Breast epithelium (tissue), 4 donors: ENCODE measurements around the gene PMEPA1. TPM values are rescaled to one million over a fixed set of nuclear protein-coding genes. Genes with fewer than 3 reads are reported as not detected.

Experiments used
- DNase-seq, 2 donors: peaks; one replicate each; pipeline ENCODE4 v3.0.0-alpha.2; 2019; ENCODE audit warnings: low spot score in 2 of 2
- H3K27ac ChIP-seq, 2 donors: fragments of 200-600 bp; sonication (generic) in 1 of 2; one replicate each; pipeline ENCODE4 v1.5.1; 2016 to 2019; ENCODE audit warnings: mild to moderate bottlenecking in 1 of 2
- H3K27me3 ChIP-seq, 2 donors: fragments of 200-600 bp; sonication (generic) in 1 of 2; one replicate each; pipeline versions ENCODE4 v1.5.1 to v1.6.0; 2017 to 2019; ENCODE audit warnings: control low read depth in 1 of 2, mild to moderate bottlenecking in 1 of 2
- H3K36me3 ChIP-seq: fragments of 200-600 bp; one replicate; pipeline ENCODE4 v1.5.1; 2019
- H3K4me1 ChIP-seq, 2 donors: fragments of 200-600 bp; sonication (generic); one replicate each; pipeline ENCODE4 v1.5.1; 2016 to 2019; ENCODE audit warnings: control low read depth in 1 of 2
- H3K4me3 ChIP-seq, 3 donors: fragments of 200-600 bp; sonication (generic); 1 replicate in 2 of 3; 2 replicates in 1 of 3; pipeline ENCODE4 v1.5.1; 2016 to 2019; ENCODE audit warnings: mild to moderate bottlenecking in 3 of 3, moderate library complexity in 2 of 3
- H3K9me3 ChIP-seq, 2 donors: fragments of 200-600 bp; sonication (generic) in 1 of 2; one replicate each; pipeline ENCODE4 v1.5.1; 2016 to 2019; ENCODE audit warnings: control low read depth in 1 of 2
- POLR2A ChIP-seq: fragments of 450-650 bp; IDR thresholded peaks from one replicate; pipeline ENCODE4 v1.6.1; 2016; ENCODE audit warnings: antibody characterized with exemption, mild to moderate bottlenecking, moderate library complexity
- POLR2AphosphoS5 ChIP-seq, 3 donors: sonication (generic); formaldehyde crosslinking; IDR thresholded peaks; one replicate each; pipeline ENCODE4 v1.6.1; 2017; ENCODE audit warnings: antibody characterized with exemption in 3 of 3
- intact Hi-C: fragments of 100-400 bp; cut with DNase I; formaldehyde crosslinking; loops from one replicate; pipeline ENCODE4 v1.15.1; 2023; ENCODE audit warnings: low total_unique reads
- total RNA-seq, 3 donors: library from RNA; depleted of rRNA; stranded (reverse); fragments of >200 nt; gene quantifications; one replicate each; pipeline ENCODE4 v1.1.0, GENCODE V29; 2016
- TF ChIP-seq, protein P1 (sequence below), 3 donors: fragments of 450-650 bp; IDR thresholded peaks; one replicate each; pipeline ENCODE4 v1.5.1; 2016 to 2017; ENCODE audit warnings: antibody characterized with exemption in 3 of 3, mild to moderate bottlenecking in 3 of 3, moderate library complexity in 3 of 3

PMEPA1 gene
- total RNA-seq, 3 donors from 2014 or later = 9.2 to 13.2 (median 13.1) TPM

GRCh38 chr20:57660922-57661745, 48.7 kb downstream of the PMEPA1 start:
- peak; percentile 15 to 27 for DNase-seq
- intact Hi-C loops = loop anchor here (10.0 kb wide), 1 partner anchor 424 kb away; no protein-coding TSS in a partner anchor
- no peaks in the 10 kb centered on the region for H3K27me3 ChIP-seq
- H3K36me3 ChIP-seq = no peaks in the 10 kb centered on the region
- H3K4me3 ChIP-seq = no peak overlapping the region
- TF ChIP-seq, protein P1, sequence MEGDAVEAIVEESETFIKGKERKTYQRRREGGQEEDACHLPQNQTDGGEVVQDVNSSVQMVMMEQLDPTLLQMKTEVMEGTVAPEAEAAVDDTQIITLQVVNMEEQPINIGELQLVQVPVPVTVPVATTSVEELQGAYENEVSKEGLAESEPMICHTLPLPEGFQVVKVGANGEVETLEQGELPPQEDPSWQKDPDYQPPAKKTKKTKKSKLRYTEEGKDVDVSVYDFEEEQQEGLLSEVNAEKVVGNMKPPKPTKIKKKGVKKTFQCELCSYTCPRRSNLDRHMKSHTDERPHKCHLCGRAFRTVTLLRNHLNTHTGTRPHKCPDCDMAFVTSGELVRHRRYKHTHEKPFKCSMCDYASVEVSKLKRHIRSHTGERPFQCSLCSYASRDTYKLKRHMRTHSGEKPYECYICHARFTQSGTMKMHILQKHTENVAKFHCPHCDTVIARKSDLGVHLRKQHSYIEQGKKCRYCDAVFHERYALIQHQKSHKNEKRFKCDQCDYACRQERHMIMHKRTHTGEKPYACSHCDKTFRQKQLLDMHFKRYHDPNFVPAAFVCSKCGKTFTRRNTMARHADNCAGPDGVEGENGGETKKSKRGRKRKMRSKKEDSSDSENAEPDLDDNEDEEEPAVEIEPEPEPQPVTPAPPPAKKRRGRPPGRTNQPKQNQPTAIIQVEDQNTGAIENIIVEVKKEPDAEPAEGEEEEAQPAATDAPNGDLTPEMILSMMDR (IDR thresholded peaks at IDR 0.05) = no peak
- no peak for TF ChIP-seq POLR2A
- no peak for TF ChIP-seq POLR2AphosphoS5 (IDR thresholded peaks at IDR 0.05)
- no peaks in the 10 kb centered on the region for H3K9me3 ChIP-seq
- peak overlapping the region in 1 of 2 donors; percentile 43 for H3K27ac ChIP-seq
- H3K4me1 ChIP-seq = peaks cover 0 to 3% of the 10 kb centered on the region in 2 donors

DNA sequence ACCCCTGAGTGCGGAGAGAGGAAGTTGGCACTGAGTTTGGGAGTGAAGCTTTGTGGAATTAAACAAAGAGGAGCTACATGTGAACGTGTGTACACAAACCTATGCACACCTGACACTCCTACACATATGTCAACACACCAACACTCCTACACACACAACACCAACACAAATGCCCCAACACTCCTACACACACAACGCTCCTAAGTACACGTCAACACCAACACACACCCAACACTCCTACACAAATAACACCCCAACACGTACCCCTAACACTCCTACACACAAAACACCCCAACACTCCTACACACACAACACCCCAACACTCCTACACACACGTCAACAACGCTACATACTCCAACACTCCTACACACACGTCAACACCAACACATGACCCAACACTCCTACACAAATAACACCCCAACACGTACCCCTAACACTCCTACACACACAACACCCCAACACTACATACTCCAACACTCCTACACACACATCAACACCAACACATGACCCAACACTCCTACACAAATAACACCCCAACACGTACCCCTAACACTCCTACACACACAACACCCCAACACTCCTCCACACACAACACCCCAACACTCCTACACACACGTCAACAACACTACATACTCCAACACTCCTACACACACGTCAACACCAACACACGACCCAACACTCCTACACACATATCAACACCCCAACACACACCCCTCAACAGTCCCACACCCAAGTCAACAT, 49.5 kb downstream of the PMEPA1 start:
- DNase-seq = peak in 1 of 2 donors; percentile 4
- H3K27me3 ChIP-seq = no peaks in the 10 kb centered on the region
- no peaks in the 10 kb centered on the region for H3K36me3 ChIP-seq
- peaks cover 0 to 3% of the 10 kb centered on the region in 2 donors for H3K4me1 ChIP-seq
- H3K9me3 ChIP-seq = no peaks in the 10 kb centered on the region
- intact Hi-C loops = loop anchor here (10.0 kb wide), 1 partner anchor 424 kb away; no protein-coding TSS in a partner anchor
- TF ChIP-seq POLR2AphosphoS5 (IDR thresholded peaks at IDR 0.05) = no peak
- peak overlapping the region in 1 of 2 donors; percentile 8 for H3K27ac ChIP-seq
- H3K4me3 ChIP-seq = no peak overlapping the region

DNA sequence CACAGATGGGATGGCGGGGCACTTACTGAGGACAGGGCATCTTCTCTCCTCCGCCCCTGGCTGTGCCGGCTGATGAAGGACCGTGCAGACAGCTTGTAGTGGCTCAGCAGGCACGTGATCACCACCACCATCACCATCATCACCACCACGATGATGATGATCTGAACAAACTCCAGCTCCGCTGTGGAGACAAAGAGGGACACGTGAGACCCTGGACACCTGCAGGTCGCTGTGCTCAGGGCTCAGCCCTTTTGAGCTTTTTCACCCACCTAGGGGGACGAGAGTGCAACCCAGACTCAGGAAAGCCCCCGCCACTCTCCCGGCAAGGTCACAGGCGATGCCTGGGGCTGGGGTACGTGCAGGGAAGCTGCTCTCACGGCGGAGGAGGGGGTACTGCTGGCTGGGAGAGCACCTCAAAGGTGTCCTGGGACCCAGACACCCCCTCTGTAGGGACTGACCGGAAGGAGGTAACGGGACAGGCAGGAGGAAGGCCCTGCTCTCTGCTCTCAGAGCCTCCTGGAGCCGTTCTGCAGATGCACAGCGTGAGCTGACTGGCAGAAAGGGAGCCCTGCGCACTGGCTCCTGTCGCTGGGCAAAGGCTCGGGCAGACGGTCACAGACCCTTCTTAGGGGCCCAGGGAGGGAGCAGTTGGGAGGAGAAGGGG, 50.2 kb downstream of the PMEPA1 start:
- Histone ChIP-seq H3K9me3 (no peaks in the 10 kb centered on the region), H3K27me3 (no peaks in the 10 kb centered on the region), H3K36me3 (no peaks in the 10 kb centered on the region), H3K27ac (no peak overlapping the region), H3K4me1 (peaks cover 0 to 3% of the 10 kb centered on the region in 2 donors), H3K4me3 (no peak overlapping the region)
- TF ChIP-seq, protein P1 (IDR thresholded peaks at IDR 0.05) = no peak
- TF ChIP-seq POLR2A (no peak), POLR2AphosphoS5 (IDR thresholded peaks at IDR 0.05) (no peak)
- intact Hi-C loops = loop anchor here (10.0 kb wide), 1 partner anchor 425 kb away; no protein-coding TSS in a partner anchor
- DNase-seq = peak; percentile 9 to 30

GRCh38 chr20:57658833-57659516, 50.8 kb downstream of the PMEPA1 start:
- Histone ChIP-seq H3K4me3 (no peak overlapping the region), H3K9me3 (no peaks in the 10 kb centered on the region), H3K36me3 (no peaks in the 10 kb centered on the region), H3K4me1 (peaks cover 0 to 3% of the 10 kb centered on the region in 2 donors), H3K27me3 (no peaks in the 10 kb centered on the region), H3K27ac (no peak overlapping the region)
- intact Hi-C loops = no loop called here
- TF ChIP-seq POLR2AphosphoS5 (IDR thresholded peaks at IDR 0.05) (no peak), POLR2A (no peak)
- TF ChIP-seq, protein P1 (IDR thresholded peaks at IDR 0.05) = no peak
- peak; percentile 12 to 44 for DNase-seq

DNA sequence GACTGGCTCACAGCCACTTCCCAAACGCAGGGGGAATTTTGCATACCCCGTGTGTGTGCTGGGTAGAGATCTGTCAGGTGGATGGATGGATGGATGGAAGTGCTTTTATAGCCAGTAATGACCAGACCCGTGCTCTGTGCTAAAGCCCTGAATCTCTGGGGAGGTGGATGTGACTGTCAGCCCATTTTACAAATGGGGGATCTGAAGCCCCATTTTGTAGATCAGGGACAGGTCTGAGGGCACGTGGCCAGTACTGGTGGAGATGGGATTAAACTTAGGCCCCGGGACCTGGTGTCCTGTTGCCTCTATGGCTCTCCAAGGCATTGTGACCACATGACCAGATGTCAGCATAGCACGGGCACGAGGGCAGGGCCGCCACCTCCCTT, 51.4 kb downstream of the PMEPA1 start:
- Histone ChIP-seq H3K36me3 (no peaks in the 10 kb centered on the region), H3K9me3 (no peaks in the 10 kb centered on the region), H3K27me3 (no peaks in the 10 kb centered on the region), H3K27ac (no peak overlapping the region), H3K4me1 (peaks cover 0 to 3% of the 10 kb centered on the region in 2 donors), H3K4me3 (no peak overlapping the region)
- DNase-seq = peak; percentile 16 to 31
- intact Hi-C loops = no loop called here
- TF ChIP-seq, protein P1 (IDR thresholded peaks at IDR 0.05) = no peak
- TF ChIP-seq POLR2AphosphoS5 (IDR thresholded peaks at IDR 0.05) = no peak
